Body of pancreas (tissue), 4 donors: Measurements from ENCODE around the gene MT1HL1. TPM values are rescaled to one million over a fixed set of nuclear protein-coding genes. Genes with fewer than 3 reads are reported as not detected.

Experiments used
- ATAC-seq: fragments of 150-250 bp; one replicate; pipeline ENCODE4 v1.9.1; 2016
- DNase-seq, 4 donors: peaks; one replicate each; pipeline ENCODE4 v3.0.0-alpha.2; 2019
- H3K27ac ChIP-seq, 4 donors: fragments of 200-600 bp; sonication (generic); 1 replicate in 3 of 4; 2 replicates in 1 of 4; pipeline versions ENCODE4 v1.5.1 to v1.6.1; 2016 to 2019; ENCODE audit warnings: mild to moderate bottlenecking in 1 of 4, mixed read lengths in 1 of 4, moderate library complexity in 1 of 4
- H3K27me3 ChIP-seq, 2 donors: fragments of 200-600 bp; sonication (generic); one replicate each; pipeline ENCODE4 v1.6.0; 2016; ENCODE audit warnings: mild to moderate bottlenecking in 1 of 2
- H3K36me3 ChIP-seq, 2 donors: fragments of 200-600 bp; sonication (generic); replicated peaks in 1 of 2; 2 replicates each; pipeline ENCODE4 v1.5.1; 2016; ENCODE audit warnings: low read depth in 2 of 2; ENCODE audit not compliant: insufficient read depth in 1 of 2
- H3K4me1 ChIP-seq: fragments of 200-600 bp; sonication (generic); one replicate; pipeline ENCODE4 v1.6.0; 2016
- H3K4me3 ChIP-seq, 2 donors: fragments of 200-600 bp; sonication (generic); 1 replicate in 1 of 2; 2 replicates in 1 of 2; pipeline ENCODE4 v1.5.1; 2016 to 2019
- H3K9me3 ChIP-seq, 3 donors: fragments of 200-600 bp; sonication (generic); 1 replicate in 2 of 3; 2 replicates in 1 of 3; pipeline ENCODE4 v1.5.1; 2016
- POLR2A ChIP-seq, 3 donors: fragments of 450-650 bp; IDR thresholded peaks; one replicate each; pipeline ENCODE4 v1.6.1; 2016; ENCODE audit warnings: antibody characterized with exemption in 3 of 3, mild to moderate bottlenecking in 2 of 3
- WGBS, 2 donors: methylation state at CpG; one replicate each; pipeline ENCODE4 v1.1.5; 2017; 5-methylcytosine and 5-hydroxymethylcytosine counted together
- intact Hi-C: fragments of 100-400 bp; cut with DNase I; formaldehyde crosslinking; loops from one replicate; pipeline ENCODE4 v1.15.1; 2023
- total RNA-seq, 2 donors: library from RNA; depleted of rRNA; stranded (reverse); fragments of >200 nt; gene quantifications; one replicate each; pipeline ENCODE4 v1.1.0, GENCODE V29; 2016
- TF ChIP-seq, protein P1 (sequence below), 7 experiments: fragments of 450-650 bp in 4 of 7; fragments of 200-600 bp in 3 of 7; sonication (generic) in 3 of 7; IDR thresholded peaks; one replicate each; pipeline ENCODE4 v1.5.1; 2016 to 2019; ENCODE audit warnings: antibody characterized with exemption in 7 of 7

The MT1HL1 gene
- total RNA-seq, 2 donors from 2014 or later = not detected

DNA sequence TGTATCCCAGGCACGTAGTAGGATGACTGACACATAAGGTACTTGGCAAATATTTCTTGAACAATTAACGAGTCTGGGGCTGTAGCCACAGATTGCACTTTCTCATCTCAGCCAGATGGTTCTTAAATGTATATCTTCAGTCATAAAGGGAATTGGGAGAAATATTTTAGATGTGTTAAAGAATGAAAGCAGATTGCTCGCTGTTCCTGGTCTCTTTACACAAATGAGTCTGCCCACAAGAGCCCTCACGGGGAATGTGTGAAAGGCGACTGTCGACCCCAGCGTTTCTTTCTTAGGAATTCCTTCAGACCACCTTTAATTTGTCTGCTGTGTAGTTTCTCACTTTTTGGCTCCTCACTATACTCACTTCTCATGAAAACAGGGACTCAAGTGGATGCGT lies 725 bp downstream of the MT1HL1 start:
- Histone ChIP-seq H3K27ac (no peak overlapping the region), H3K9me3 (no peaks in the 10 kb centered on the region), H3K27me3 (no peaks in the 10 kb centered on the region), H3K4me1 (no peaks in the 10 kb centered on the region), H3K4me3 (no peak overlapping the region), H3K36me3 (no peaks in the 10 kb centered on the region)
- intact Hi-C loops = no loop called here
- no peak for TF ChIP-seq POLR2A (IDR thresholded peaks at IDR 0.05)
- TF ChIP-seq, protein P1, sequence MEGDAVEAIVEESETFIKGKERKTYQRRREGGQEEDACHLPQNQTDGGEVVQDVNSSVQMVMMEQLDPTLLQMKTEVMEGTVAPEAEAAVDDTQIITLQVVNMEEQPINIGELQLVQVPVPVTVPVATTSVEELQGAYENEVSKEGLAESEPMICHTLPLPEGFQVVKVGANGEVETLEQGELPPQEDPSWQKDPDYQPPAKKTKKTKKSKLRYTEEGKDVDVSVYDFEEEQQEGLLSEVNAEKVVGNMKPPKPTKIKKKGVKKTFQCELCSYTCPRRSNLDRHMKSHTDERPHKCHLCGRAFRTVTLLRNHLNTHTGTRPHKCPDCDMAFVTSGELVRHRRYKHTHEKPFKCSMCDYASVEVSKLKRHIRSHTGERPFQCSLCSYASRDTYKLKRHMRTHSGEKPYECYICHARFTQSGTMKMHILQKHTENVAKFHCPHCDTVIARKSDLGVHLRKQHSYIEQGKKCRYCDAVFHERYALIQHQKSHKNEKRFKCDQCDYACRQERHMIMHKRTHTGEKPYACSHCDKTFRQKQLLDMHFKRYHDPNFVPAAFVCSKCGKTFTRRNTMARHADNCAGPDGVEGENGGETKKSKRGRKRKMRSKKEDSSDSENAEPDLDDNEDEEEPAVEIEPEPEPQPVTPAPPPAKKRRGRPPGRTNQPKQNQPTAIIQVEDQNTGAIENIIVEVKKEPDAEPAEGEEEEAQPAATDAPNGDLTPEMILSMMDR (IDR thresholded peaks at IDR 0.05) = no peak
- DNase-seq = no peak
- no peak for ATAC-seq
- 54 to 67% methylated on average over 8 of the region's 8 CpGs for WGBS, 2 donors

DNA sequence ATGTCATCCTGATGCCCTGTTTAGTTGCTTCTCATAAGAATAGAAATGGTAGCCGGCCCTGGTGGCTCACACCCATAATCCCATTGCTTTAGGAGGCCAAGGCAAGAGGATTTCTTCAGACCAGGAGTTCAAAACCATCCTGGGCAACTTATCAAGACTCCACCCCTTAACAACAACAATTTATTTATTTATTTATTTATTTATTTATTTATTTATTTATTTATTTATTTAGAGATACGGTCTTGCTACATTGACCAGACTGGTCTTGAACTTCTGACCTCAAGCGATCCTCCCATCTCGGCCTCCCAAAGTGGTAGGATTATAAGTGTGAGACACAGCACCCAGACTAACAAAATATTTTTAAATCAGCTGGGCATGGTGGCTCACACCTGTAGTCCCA lies 4.0 kb downstream of the MT1HL1 start:
- 81 to 90% methylated on average over 4 of the region's 4 CpGs for WGBS, 2 donors
- no peaks in the 10 kb centered on the region for H3K9me3 ChIP-seq
- no peaks in the 10 kb centered on the region for H3K36me3 ChIP-seq
- ATAC-seq = no peak
- intact Hi-C loops = no loop called here
- TF ChIP-seq, protein P1 (IDR thresholded peaks at IDR 0.05) = no peak
- no peak for TF ChIP-seq POLR2A (IDR thresholded peaks at IDR 0.05)
- no peak overlapping the region for H3K27ac ChIP-seq
- H3K27me3 ChIP-seq = no peaks in the 10 kb centered on the region
- no peak overlapping the region for H3K4me3 ChIP-seq
- no peak for DNase-seq
- H3K4me1 ChIP-seq = no peaks in the 10 kb centered on the region

GRCh38 chr1:236998546-236998945 lies 5.7 kb downstream of the MT1HL1 start:
- TF ChIP-seq, protein P1 (IDR thresholded peaks at IDR 0.05) = no peak
- no peak for TF ChIP-seq POLR2A (IDR thresholded peaks at IDR 0.05)
- 68 to 85% methylated on average over 3 of the region's 3 CpGs for WGBS, 2 donors
- DNase-seq = no peak
- no peaks in the 10 kb centered on the region for H3K9me3 ChIP-seq
- H3K4me3 ChIP-seq = no peak overlapping the region
- no peak for ATAC-seq
- no peaks in the 10 kb centered on the region for H3K27me3 ChIP-seq
- H3K27ac ChIP-seq = no peak overlapping the region
- no peaks in the 10 kb centered on the region for H3K4me1 ChIP-seq
- intact Hi-C loops = no loop called here
- no peaks in the 10 kb centered on the region for H3K36me3 ChIP-seq

- H3K36me3 ChIP-seq = no peaks in the 10 kb centered on the region
- 51 to 62% methylated on average over 12 of the region's 12 CpGs for WGBS, 2 donors
- TF ChIP-seq POLR2A (IDR thresholded peaks at IDR 0.05) = no peak
- TF ChIP-seq, protein P1 (IDR thresholded peaks at IDR 0.05) = no peak
- H3K4me1 ChIP-seq = no peaks in the 10 kb centered on the region
- intact Hi-C loops = no loop called here
- no peaks in the 10 kb centered on the region for H3K27me3 ChIP-seq
- no peaks in the 10 kb centered on the region for H3K9me3 ChIP-seq
- DNase-seq (no peak), ATAC-seq (no peak)
- no peak overlapping the region for H3K27ac ChIP-seq
- no peak overlapping the region for H3K4me3 ChIP-seq
These were observed 6.4 kb downstream of the MT1HL1 start for GRCh38 chr1:236997882-236998281.

DNA sequence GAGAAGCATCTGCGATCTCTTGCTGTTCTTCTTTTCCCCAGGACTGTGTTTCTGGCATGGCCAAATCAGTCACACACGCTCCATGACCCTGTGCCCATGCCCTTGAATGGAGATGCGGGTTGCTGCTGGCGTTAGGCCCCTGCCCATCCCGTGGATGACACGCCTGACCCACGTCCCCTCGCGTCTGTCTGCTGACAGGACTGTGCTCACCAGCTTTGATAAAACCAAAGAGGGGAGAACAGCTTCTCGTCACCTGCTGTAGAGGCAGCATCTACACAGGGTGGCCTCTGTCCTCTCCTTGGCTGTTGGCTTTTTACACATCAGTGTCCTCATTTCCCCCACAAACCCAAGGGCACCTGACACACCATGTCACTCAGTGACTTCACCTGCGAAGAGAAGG lies 6.9 kb downstream of the MT1HL1 start:
- DNase-seq (no peak), ATAC-seq (no peak)
- WGBS, 2 donors = 79 to 85% methylated on average over 10 to 11 of the region's 11 CpGs
- H3K36me3 ChIP-seq = no peaks in the 10 kb centered on the region
- no peak for TF ChIP-seq POLR2A (IDR thresholded peaks at IDR 0.05)
- TF ChIP-seq, protein P1 (IDR thresholded peaks at IDR 0.05) = no peak
- H3K27ac ChIP-seq = no peak overlapping the region
- H3K4me1 ChIP-seq = no peaks in the 10 kb centered on the region
- intact Hi-C loops = no loop called here
- no peak overlapping the region for H3K4me3 ChIP-seq
- no peaks in the 10 kb centered on the region for H3K27me3 ChIP-seq
- H3K9me3 ChIP-seq = no peaks in the 10 kb centered on the region
